CD4-positive, alpha-beta T cell treated with Interferon gamma for 1 hour (primary cell): ENCODE data around the gene SLC51B.
"Not testable (repeated sequence)": the region's sequence is repeated elsewhere in the genome, so short reads cannot be mapped to it uniquely, and the experiment has no call there.

Experiments
- DNase-seq: peaks from one replicate; pipeline ENCODE4 v3.0.0-alpha.2; 2020

SLC51B gene

GRCh38 chr15:65044724-65045481 is at the start of gene SLC51B:
SLC51B (plus strand) TSS chr15:65045387; CDS start chr15:65050005, 4,618 bp downstream.
- DNase-seq: no peak

- DNase-seq: no peak
These were observed 48.1 kb upstream of the SLC51B start for GRCh38 chr15:64997066-64997465.

- DNase-seq: no peak
These were observed 47.3 kb upstream of the SLC51B start for GRCh38 chr15:64997745-64998375.

GRCh38 chr15:65004993-65005392 is 40.2 kb upstream of the SLC51B start:
- DNase-seq: no peak

GRCh38 chr15:65006876-65007275 is 38.3 kb upstream of the SLC51B start:
- DNase-seq: no peak

GRCh38 chr15:65008983-65009382 is 36.2 kb upstream of the SLC51B start:
- DNase-seq: no peak

- not testable (repeated sequence) for DNase-seq
These were observed 34.0 kb upstream of the SLC51B start for GRCh38 chr15:65011198-65011597.

GRCh38 chr15:65020419-65020818 is 24.8 kb upstream of the SLC51B start:
- DNase-seq: no peak

GRCh38 chr15:65021488-65021887 is 23.7 kb upstream of the SLC51B start:
- no peak for DNase-seq

- no peak for DNase-seq
These were observed 18.4 kb upstream of the SLC51B start for GRCh38 chr15:65026756-65027155.

- no peak for DNase-seq
These were observed 17.6 kb upstream of the SLC51B start for GRCh38 chr15:65027593-65027992.

- no peak for DNase-seq
These were observed 16.8 kb upstream of the SLC51B start for GRCh38 chr15:65028338-65028737.

GRCh38 chr15:65028921-65029735 is 16.1 kb upstream of the SLC51B start, which contains the start of gene MTFMT:
MTFMT (minus strand) TSS chr15:65029639; CDS start chr15:65029613, 26 bp downstream.
- DNase-seq: peak; percentile 88

- no peak for DNase-seq
These were observed 15.4 kb upstream of the SLC51B start for GRCh38 chr15:65029736-65030208.

- peak; percentile 33 for DNase-seq
These were observed 12.2 kb upstream of the SLC51B start for GRCh38 chr15:65032801-65033537.

- DNase-seq: no peak
These were observed 11.4 kb upstream of the SLC51B start for GRCh38 chr15:65033659-65034269.

GRCh38 chr15:65034719-65035118 is 10.5 kb upstream of the SLC51B start:
- no peak for DNase-seq

- no peak for DNase-seq
These were observed 7.9 kb upstream of the SLC51B start for GRCh38 chr15:65037309-65037708.

GRCh38 chr15:65038428-65038827 is 6.8 kb upstream of the SLC51B start:
- DNase-seq: no peak

GRCh38 chr15:65038836-65039235 is 6.4 kb upstream of the SLC51B start:
- DNase-seq: no peak

- no peak for DNase-seq
These were observed 4.7 kb upstream of the SLC51B start for GRCh38 chr15:65040461-65040860.

- DNase-seq: no peak
These were observed 3.4 kb upstream of the SLC51B start for GRCh38 chr15:65041787-65042186.
